ENCODE data around the gene SORCS2.

The SORCS2 gene

DNA sequence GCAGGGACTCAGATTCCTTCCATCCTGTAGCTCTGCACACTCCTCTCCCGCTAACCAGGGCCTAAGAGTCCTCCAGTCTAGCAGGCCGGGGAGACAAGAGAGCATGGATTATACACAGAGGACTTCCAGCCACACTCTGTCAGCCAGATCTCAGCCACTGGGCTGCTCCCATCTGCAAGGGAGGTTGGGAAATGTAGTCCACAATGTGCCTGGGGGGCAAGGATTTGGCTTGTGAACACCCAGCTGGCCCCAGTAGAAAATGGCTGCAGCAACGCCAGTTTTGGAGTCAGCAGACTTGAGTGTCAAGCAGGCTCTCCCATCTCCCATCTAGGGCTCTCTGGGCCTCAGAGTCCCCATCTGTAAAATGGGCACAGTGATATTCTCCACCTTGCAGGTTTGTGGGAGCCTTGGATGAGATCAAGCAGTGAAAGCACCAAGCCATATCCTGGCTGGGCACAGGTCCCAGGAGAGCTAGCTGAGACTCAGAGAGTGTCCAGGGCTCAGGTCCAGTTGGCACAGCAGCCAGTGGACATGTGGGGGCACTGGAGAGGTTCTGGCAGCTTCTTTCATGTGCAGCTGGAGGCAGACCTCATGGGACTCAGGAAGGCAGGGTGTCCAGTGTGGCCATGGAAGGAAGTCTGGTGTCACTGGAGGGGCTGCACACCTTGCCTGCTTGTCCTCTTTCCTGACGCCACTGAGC, 227.8 kb downstream of the SORCS2 start:
- DNase-seq (ENCODE audit: extremely low read depth, low read depth), result no peak
- TF ChIP-seq, protein P1, sequence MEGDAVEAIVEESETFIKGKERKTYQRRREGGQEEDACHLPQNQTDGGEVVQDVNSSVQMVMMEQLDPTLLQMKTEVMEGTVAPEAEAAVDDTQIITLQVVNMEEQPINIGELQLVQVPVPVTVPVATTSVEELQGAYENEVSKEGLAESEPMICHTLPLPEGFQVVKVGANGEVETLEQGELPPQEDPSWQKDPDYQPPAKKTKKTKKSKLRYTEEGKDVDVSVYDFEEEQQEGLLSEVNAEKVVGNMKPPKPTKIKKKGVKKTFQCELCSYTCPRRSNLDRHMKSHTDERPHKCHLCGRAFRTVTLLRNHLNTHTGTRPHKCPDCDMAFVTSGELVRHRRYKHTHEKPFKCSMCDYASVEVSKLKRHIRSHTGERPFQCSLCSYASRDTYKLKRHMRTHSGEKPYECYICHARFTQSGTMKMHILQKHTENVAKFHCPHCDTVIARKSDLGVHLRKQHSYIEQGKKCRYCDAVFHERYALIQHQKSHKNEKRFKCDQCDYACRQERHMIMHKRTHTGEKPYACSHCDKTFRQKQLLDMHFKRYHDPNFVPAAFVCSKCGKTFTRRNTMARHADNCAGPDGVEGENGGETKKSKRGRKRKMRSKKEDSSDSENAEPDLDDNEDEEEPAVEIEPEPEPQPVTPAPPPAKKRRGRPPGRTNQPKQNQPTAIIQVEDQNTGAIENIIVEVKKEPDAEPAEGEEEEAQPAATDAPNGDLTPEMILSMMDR (IDR thresholded peaks at IDR 0.05; ENCODE audit: low read depth, low read length), result no peak

DNA sequence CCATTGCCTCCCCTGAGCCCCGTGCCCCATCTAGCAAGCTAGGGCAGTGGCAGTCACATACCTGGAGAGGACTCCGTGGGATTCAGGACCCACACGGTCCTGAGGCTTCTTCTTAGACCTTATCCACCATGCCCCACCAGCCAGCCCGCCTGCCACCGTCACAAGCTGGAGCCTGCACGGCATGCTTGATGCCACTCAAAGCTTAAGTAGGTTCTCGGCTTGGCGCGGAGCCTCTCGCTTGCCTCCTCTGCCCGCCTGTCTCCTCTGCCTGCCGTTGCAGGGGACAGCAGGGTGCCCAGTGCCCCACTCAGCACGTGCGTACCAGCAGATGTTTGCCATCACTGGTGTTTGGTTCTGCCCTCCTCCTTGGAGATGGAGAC, 228.3 kb downstream of the SORCS2 start:
- TF ChIP-seq, protein P1 (IDR thresholded peaks at IDR 0.05; ENCODE audit: low read depth, low read length), result no peak
- no peak for DNase-seq (ENCODE audit: extremely low read depth, low read depth)

DNA sequence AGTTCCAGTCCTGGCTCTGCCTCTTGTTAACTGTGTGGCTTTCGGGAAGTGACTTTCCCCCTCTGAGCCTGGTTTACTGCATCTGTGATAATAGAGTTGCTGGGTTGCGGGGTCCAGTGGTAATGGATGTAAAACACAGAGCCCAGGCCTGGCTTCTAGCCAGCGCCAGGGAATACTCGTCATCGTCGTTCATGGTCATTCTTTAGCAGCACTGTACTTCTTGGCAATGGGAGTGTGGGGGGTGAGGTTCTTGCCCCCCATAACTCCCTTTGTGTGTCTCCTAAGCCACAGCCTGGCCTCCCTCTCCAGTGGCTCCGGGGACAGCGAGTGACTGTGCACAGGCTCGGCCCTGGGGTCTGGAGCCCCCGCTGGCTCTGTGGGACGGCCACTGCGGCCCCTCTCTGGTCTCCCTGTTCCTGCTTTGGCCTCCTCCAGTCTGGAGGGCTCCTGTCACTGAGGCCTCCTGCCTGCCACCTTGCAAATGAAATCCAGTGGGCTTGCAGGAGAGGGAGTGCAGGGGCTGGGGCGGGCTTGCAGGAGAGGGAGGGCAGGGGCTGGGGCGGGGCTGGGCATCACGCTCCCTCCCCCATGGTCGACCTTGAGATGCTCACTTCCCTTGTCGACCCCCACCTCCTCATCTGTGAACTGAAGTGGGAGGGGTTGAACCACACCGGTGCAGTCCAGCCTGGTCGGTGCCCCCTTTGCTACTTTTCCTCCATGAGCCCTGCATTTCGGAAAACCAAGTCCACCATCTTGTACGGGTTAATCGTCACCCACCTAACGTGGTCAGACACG, 229.2 kb downstream of the SORCS2 start:
- TF ChIP-seq, protein P1 (IDR thresholded peaks at IDR 0.05; ENCODE audit: low read depth, low read length), result no peak
- DNase-seq (ENCODE audit: extremely low read depth, low read depth), result no peak

- no peak for DNase-seq (ENCODE audit: extremely low read depth, low read depth)
- TF ChIP-seq, protein P1 (IDR thresholded peaks at IDR 0.05; ENCODE audit: low read depth, low read length), result no peak
Observed at GRCh38 chr4:7422151-7422897, 230.0 kb downstream of the SORCS2 start.

GRCh38 chr4:7422898-7423180, 230.5 kb downstream of the SORCS2 start:
- TF ChIP-seq, protein P1 (IDR thresholded peaks at IDR 0.05; ENCODE audit: low read depth, low read length), result no peak
- no peak for DNase-seq (ENCODE audit: extremely low read depth, low read depth)

DNA sequence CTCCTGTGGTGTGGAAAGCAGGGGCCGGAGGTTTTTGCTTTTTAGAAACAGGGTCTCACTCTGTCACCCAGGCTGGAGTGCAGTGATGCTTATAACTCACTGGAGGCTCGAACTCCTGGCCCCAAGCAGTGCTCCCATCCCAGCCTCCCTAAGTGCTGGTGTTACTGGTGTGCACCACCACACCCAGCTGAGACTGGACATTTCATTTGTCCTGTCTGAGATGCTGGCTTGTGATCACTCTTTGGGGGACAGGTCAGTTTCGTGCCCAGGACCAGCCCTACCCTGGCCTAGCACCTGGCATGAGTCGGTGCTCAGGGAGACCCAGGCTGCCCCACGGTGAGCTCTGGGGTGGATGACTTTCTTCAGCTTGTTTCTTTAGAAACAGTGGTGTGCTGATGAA, 231.1 kb downstream of the SORCS2 start:
- TF ChIP-seq, protein P1 (IDR thresholded peaks at IDR 0.05; ENCODE audit: low read depth, low read length), result no peak
- DNase-seq (ENCODE audit: extremely low read depth, low read depth), result no peak

Data from AG09319 (cell line).